K562 (cell line): Measurements from ENCODE around the gene DLL4. TPM values are rescaled to one million over a fixed set of nuclear protein-coding genes. Genes with fewer than 3 reads are reported as not detected.

ENCODE experiments used
- KDM2B ChIP-seq: fragments of 250-450 bp; sonication (Bioruptor Pico); IDR thresholded peaks from 2 replicates; pipeline ENCODE4 v1.8.0; 2021; ENCODE audit warnings: mild to moderate bottlenecking, moderate library complexity
- KLF13 ChIP-seq: fragments of 450-650 bp; IDR thresholded peaks from 2 replicates; pipeline ENCODE4 v1.6.1; 2016; ENCODE audit warnings: missing genetic modification characterization, low read depth, mild to moderate bottlenecking, missing compliant biosample characterization, moderate library complexity, borderline replicate concordance
- PTTG1 ChIP-seq: fragments of 450-650 bp; IDR thresholded peaks from 2 replicates; pipeline ENCODE4 v1.6.1; 2016; ENCODE audit warnings: low read depth, mild to moderate bottlenecking, missing genetic modification characterization, missing compliant biosample characterization
- SREBF1 ChIP-seq: fragments of 150-350 bp; IDR thresholded peaks from 2 replicates; pipeline ENCODE4 v1.6.1; 2014; ENCODE audit warnings: antibody characterized with exemption, low read depth, low read length, borderline replicate concordance
- polyA plus RNA-seq, 8 experiments: library from polyadenylated mRNA; depleted of rRNA in 4 of 8; stranded (reverse) in 5 of 8; unstranded in 3 of 8; fragments of >200 nt; fragmentation: Nextera tagmentation in 2 of 8; fragmentation: Illumina TruSeq in 1 of 8; extraction: Ambion mirVana in 2 of 8; extraction: Trizol in 1 of 8; gene quantifications; 2 replicates each; pipeline versions ENCODE4 v1.2.1 to v1.2.3, GENCODE V29; 2011 to 2014; ENCODE audit warnings: inconsistent platforms in 1 of 8, missing spikeins in 1 of 8
- total RNA-seq, 7 experiments: library from RNA; depleted of rRNA in 6 of 7; stranded (reverse); fragments of >200 nt in 6 of 7; fragmentation: Illumina TruSeq in 2 of 7; extraction: Trizol in 2 of 7; gene quantifications; 2 replicates each; pipeline versions ENCODE4 v1.2.1 to v1.2.3, GENCODE V29; 2011 to 2021; ENCODE audit warnings: low replicate concordance in 1 of 7
- TF ChIP-seq, protein P1 (sequence below): sonication (generic); formaldehyde crosslinking; IDR thresholded peaks from 2 replicates; pipeline ENCODE4 v1.8.1; 2022; ENCODE audit warnings: missing genetic modification reagents
- TF ChIP-seq, protein P2 (sequence below): IDR thresholded peaks from 3 replicates; pipeline ENCODE4 v1.6.1; 2011; ENCODE audit warnings: borderline replicate concordance, mild to moderate bottlenecking, moderate library complexity; ENCODE audit not compliant: insufficient read length; ENCODE audit errors: extremely low read depth
- TF ChIP-seq, protein P3 (sequence below): sonication (generic); formaldehyde crosslinking; IDR thresholded peaks from 2 replicates; pipeline ENCODE4 v1.8.0; 2022; ENCODE audit warnings: mild to moderate bottlenecking, low read depth, missing genetic modification reagents
- TF ChIP-seq, protein P4 (sequence below): fragments of 450-650 bp; IDR thresholded peaks from 2 replicates; pipeline ENCODE4 v1.6.1; 2016; ENCODE audit warnings: mild to moderate bottlenecking, moderate library complexity

DLL4 gene
- total and polyA plus RNA-seq, 9 of the 15 experiments (the other 6 are each of a cell fraction or from before 2014, with no cell fraction given), result 0.04 to 1.1 (median 0.41) TPM; not detected in 1

DNA sequence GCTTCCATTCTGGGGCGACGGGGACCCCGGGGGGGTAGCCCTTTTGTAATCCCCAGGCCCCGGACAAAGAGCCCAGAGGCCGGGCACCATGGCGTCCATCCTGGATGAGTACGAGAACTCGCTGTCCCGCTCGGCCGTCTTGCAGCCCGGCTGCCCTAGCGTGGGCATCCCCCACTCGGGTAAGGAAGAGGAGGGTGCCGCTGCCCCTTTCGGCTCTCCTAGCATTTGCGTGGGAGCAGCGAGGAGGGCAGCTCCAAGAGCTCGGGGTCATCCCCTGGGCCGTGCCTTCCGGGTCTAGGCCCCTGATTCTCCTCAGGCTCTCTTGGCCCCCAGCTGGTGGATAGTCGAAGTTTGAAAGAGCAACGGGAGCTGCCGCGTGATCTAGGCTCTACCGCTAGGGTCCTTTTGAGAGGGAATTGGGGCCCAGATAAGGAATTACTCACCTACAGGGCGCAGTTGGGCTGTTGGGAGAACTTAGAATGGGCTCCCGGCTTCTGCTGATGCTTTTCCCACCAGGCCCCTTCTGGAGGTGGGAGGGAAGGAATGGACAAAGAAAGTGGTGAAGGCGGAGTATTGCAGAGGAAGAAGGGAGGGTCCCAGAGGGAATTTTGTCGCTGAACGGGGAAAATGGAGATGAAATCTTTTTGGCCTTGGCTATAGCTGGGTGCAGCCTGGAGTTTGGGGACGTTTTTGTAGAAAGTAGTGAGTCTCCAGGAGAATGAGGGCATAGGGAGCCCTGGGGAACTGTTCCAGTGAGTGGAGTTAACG lies 34.3 kb upstream of the DLL4 start (continued):
- TF ChIP-seq PTTG1 (tag) (no peak), KLF13 (no peak), KDM2B (CRISPR knock-in tag) (no peak), SREBF1 (no peak)
- TF ChIP-seq, protein P1, sequence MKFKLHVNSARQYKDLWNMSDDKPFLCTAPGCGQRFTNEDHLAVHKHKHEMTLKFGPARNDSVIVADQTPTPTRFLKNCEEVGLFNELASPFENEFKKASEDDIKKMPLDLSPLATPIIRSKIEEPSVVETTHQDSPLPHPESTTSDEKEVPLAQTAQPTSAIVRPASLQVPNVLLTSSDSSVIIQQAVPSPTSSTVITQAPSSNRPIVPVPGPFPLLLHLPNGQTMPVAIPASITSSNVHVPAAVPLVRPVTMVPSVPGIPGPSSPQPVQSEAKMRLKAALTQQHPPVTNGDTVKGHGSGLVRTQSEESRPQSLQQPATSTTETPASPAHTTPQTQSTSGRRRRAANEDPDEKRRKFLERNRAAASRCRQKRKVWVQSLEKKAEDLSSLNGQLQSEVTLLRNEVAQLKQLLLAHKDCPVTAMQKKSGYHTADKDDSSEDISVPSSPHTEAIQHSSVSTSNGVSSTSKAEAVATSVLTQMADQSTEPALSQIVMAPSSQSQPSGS, result no peak; the same call in 1 of the 2 replicates
- TF ChIP-seq, protein P2, sequence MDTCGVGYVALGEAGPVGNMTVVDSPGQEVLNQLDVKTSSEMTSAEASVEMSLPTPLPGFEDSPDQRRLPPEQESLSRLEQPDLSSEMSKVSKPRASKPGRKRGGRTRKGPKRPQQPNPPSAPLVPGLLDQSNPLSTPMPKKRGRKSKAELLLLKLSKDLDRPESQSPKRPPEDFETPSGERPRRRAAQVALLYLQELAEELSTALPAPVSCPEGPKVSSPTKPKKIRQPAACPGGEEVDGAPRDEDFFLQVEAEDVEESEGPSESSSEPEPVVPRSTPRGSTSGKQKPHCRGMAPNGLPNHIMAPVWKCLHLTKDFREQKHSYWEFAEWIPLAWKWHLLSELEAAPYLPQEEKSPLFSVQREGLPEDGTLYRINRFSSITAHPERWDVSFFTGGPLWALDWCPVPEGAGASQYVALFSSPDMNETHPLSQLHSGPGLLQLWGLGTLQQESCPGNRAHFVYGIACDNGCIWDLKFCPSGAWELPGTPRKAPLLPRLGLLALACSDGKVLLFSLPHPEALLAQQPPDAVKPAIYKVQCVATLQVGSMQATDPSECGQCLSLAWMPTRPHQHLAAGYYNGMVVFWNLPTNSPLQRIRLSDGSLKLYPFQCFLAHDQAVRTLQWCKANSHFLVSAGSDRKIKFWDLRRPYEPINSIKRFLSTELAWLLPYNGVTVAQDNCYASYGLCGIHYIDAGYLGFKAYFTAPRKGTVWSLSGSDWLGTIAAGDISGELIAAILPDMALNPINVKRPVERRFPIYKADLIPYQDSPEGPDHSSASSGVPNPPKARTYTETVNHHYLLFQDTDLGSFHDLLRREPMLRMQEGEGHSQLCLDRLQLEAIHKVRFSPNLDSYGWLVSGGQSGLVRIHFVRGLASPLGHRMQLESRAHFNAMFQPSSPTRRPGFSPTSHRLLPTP, result no peak
- TF ChIP-seq, protein P3, sequence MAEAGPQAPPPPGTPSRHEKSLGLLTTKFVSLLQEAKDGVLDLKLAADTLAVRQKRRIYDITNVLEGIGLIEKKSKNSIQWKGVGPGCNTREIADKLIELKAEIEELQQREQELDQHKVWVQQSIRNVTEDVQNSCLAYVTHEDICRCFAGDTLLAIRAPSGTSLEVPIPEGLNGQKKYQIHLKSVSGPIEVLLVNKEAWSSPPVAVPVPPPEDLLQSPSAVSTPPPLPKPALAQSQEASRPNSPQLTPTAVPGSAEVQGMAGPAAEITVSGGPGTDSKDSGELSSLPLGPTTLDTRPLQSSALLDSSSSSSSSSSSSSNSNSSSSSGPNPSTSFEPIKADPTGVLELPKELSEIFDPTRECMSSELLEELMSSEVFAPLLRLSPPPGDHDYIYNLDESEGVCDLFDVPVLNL (CRISPR knock-in tag), result no peak
- TF ChIP-seq, protein P4, sequence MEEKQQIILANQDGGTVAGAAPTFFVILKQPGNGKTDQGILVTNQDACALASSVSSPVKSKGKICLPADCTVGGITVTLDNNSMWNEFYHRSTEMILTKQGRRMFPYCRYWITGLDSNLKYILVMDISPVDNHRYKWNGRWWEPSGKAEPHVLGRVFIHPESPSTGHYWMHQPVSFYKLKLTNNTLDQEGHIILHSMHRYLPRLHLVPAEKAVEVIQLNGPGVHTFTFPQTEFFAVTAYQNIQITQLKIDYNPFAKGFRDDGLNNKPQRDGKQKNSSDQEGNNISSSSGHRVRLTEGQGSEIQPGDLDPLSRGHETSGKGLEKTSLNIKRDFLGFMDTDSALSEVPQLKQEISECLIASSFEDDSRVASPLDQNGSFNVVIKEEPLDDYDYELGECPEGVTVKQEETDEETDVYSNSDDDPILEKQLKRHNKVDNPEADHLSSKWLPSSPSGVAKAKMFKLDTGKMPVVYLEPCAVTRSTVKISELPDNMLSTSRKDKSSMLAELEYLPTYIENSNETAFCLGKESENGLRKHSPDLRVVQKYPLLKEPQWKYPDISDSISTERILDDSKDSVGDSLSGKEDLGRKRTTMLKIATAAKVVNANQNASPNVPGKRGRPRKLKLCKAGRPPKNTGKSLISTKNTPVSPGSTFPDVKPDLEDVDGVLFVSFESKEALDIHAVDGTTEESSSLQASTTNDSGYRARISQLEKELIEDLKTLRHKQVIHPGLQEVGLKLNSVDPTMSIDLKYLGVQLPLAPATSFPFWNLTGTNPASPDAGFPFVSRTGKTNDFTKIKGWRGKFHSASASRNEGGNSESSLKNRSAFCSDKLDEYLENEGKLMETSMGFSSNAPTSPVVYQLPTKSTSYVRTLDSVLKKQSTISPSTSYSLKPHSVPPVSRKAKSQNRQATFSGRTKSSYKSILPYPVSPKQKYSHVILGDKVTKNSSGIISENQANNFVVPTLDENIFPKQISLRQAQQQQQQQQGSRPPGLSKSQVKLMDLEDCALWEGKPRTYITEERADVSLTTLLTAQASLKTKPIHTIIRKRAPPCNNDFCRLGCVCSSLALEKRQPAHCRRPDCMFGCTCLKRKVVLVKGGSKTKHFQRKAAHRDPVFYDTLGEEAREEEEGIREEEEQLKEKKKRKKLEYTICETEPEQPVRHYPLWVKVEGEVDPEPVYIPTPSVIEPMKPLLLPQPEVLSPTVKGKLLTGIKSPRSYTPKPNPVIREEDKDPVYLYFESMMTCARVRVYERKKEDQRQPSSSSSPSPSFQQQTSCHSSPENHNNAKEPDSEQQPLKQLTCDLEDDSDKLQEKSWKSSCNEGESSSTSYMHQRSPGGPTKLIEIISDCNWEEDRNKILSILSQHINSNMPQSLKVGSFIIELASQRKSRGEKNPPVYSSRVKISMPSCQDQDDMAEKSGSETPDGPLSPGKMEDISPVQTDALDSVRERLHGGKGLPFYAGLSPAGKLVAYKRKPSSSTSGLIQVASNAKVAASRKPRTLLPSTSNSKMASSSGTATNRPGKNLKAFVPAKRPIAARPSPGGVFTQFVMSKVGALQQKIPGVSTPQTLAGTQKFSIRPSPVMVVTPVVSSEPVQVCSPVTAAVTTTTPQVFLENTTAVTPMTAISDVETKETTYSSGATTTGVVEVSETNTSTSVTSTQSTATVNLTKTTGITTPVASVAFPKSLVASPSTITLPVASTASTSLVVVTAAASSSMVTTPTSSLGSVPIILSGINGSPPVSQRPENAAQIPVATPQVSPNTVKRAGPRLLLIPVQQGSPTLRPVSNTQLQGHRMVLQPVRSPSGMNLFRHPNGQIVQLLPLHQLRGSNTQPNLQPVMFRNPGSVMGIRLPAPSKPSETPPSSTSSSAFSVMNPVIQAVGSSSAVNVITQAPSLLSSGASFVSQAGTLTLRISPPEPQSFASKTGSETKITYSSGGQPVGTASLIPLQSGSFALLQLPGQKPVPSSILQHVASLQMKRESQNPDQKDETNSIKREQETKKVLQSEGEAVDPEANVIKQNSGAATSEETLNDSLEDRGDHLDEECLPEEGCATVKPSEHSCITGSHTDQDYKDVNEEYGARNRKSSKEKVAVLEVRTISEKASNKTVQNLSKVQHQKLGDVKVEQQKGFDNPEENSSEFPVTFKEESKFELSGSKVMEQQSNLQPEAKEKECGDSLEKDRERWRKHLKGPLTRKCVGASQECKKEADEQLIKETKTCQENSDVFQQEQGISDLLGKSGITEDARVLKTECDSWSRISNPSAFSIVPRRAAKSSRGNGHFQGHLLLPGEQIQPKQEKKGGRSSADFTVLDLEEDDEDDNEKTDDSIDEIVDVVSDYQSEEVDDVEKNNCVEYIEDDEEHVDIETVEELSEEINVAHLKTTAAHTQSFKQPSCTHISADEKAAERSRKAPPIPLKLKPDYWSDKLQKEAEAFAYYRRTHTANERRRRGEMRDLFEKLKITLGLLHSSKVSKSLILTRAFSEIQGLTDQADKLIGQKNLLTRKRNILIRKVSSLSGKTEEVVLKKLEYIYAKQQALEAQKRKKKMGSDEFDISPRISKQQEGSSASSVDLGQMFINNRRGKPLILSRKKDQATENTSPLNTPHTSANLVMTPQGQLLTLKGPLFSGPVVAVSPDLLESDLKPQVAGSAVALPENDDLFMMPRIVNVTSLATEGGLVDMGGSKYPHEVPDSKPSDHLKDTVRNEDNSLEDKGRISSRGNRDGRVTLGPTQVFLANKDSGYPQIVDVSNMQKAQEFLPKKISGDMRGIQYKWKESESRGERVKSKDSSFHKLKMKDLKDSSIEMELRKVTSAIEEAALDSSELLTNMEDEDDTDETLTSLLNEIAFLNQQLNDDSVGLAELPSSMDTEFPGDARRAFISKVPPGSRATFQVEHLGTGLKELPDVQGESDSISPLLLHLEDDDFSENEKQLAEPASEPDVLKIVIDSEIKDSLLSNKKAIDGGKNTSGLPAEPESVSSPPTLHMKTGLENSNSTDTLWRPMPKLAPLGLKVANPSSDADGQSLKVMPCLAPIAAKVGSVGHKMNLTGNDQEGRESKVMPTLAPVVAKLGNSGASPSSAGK, result peak; percentile 83
